Mucosa of descending colon (tissue), 3 donors: ENCODE data around the gene ERF. TPM values are rescaled to one million over a fixed set of nuclear protein-coding genes. Genes with fewer than 3 reads are reported as not detected.

ENCODE experiments used
- ATAC-seq: fragments of 200-7000 bp; cut with Tn5 transposase; one replicate; pipeline ENCODE4 v1.9.1; 2020; ENCODE audit warnings: mild to moderate bottlenecking, moderate library complexity
- DNase-seq, 3 donors: peaks; one replicate each; pipeline ENCODE4 v3.0.0-alpha.2; 2020
- H3K36me3 ChIP-seq: fragments of 200-600 bp; one replicate; pipeline ENCODE4 v1.8.0; 2021; ENCODE audit warnings: low read depth, mild to moderate bottlenecking
- H3K4me1 ChIP-seq: fragments of 200-600 bp; one replicate; pipeline ENCODE4 v1.8.0; 2021; ENCODE audit warnings: low read depth, mild to moderate bottlenecking
- H3K4me3 ChIP-seq: fragments of 200-600 bp; one replicate; pipeline ENCODE4 v1.8.0; 2021; ENCODE audit warnings: mild to moderate bottlenecking
- H3K9me3 ChIP-seq: fragments of 200-600 bp; one replicate; pipeline ENCODE4 v1.8.0; 2021; ENCODE audit warnings: mild to moderate bottlenecking
- intact Hi-C, 2 donors: fragments of 100-400 bp; cut with DNase I in 1 of 2; cut with micrococcal nuclease in 1 of 2; formaldehyde crosslinking; loops; one replicate each; pipeline versions ENCODE4 v1.11.0 to v1.11.1; 2022; cut with DNase I, micrococcal nuclease
- total RNA-seq, 3 donors: library from RNA; stranded (reverse); fragmentation: NEBNext Ultra II Directional in 2 of 3; extraction: Animal tissue kit (Norgen Biotek cat#: 25700) in 2 of 3; gene quantifications; one replicate each; pipeline versions ENCODE4 v1.2.1 to v1.2.4, GENCODE V29; 2021 to 2023
- TF ChIP-seq, protein P1 (sequence below): fragments of 200-600 bp; IDR thresholded peaks from one replicate; pipeline ENCODE4 v1.8.0; 2022; ENCODE audit warnings: antibody characterized with exemption, mild to moderate bottlenecking
- donor health status: DM: no; HTN: no; CAD: no; lungs with moderate emphysema.
- donor health status: DM: no; HTN: no; CAD: no.
- donor health status: DM: no; HTN: yes; CAD: no.

The ERF gene
- total RNA-seq, 3 donors from 2014 or later: 35.7 to 75.2 (median 42.0) TPM

DNA sequence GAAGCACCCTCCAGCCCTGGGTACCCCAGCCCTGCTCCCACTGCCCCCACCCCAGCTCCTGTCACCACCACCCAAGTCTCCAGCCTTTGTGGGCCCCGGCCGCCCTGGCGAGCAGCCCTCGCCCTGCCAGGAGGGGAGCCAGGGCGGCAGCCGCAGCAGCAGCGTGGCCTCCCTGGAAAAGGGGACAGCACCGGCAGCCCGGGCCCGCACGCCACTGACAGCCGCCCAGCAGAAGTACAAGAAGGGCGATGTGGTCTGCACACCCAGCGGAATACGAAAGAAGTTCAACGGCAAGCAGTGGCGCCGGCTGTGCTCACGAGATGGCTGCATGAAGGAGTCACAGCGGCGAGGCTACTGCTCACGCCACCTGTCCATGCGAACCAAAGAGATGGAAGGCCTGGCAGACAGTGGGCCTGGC lies 18.1 kb upstream of the ERF start:
- peaks cover 24% of the 10 kb centered on the region for H3K4me1 ChIP-seq
- H3K4me3 ChIP-seq: no peak overlapping the region
- ATAC-seq (no peak), DNase-seq (no peak)
- TF ChIP-seq, protein P1, sequence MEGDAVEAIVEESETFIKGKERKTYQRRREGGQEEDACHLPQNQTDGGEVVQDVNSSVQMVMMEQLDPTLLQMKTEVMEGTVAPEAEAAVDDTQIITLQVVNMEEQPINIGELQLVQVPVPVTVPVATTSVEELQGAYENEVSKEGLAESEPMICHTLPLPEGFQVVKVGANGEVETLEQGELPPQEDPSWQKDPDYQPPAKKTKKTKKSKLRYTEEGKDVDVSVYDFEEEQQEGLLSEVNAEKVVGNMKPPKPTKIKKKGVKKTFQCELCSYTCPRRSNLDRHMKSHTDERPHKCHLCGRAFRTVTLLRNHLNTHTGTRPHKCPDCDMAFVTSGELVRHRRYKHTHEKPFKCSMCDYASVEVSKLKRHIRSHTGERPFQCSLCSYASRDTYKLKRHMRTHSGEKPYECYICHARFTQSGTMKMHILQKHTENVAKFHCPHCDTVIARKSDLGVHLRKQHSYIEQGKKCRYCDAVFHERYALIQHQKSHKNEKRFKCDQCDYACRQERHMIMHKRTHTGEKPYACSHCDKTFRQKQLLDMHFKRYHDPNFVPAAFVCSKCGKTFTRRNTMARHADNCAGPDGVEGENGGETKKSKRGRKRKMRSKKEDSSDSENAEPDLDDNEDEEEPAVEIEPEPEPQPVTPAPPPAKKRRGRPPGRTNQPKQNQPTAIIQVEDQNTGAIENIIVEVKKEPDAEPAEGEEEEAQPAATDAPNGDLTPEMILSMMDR: no peak
- H3K36me3 ChIP-seq: peaks cover 8% of the 10 kb centered on the region
- intact Hi-C loops: no loop called here
- no peaks in the 10 kb centered on the region for H3K9me3 ChIP-seq

DNA sequence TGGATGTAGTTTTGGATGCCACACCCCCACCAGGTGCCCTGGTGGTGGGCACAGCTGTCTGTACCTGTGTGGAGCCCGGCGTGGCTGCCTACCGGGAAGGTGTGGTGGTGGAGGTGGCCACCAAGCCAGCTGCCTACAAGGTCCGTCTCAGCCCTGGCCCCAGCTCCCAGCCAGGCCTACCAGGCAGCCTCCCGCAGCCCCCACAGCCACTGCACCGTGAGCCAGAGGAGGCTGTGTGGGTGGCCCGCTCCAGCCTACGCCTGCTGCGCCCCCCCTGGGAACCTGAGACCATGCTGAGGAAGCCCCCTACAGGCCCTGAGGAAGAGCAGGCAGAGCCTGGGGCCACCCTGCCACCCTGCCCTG lies 17.6 kb upstream of the ERF start:
- intact Hi-C loops: no loop called here
- H3K4me1 ChIP-seq: peaks cover 26% of the 10 kb centered on the region
- no peak for ATAC-seq
- TF ChIP-seq, protein P1: no peak
- no peak overlapping the region for H3K4me3 ChIP-seq
- DNase-seq: no peak
- H3K36me3 ChIP-seq: peaks cover 8% of the 10 kb centered on the region
- no peaks in the 10 kb centered on the region for H3K9me3 ChIP-seq

DNA sequence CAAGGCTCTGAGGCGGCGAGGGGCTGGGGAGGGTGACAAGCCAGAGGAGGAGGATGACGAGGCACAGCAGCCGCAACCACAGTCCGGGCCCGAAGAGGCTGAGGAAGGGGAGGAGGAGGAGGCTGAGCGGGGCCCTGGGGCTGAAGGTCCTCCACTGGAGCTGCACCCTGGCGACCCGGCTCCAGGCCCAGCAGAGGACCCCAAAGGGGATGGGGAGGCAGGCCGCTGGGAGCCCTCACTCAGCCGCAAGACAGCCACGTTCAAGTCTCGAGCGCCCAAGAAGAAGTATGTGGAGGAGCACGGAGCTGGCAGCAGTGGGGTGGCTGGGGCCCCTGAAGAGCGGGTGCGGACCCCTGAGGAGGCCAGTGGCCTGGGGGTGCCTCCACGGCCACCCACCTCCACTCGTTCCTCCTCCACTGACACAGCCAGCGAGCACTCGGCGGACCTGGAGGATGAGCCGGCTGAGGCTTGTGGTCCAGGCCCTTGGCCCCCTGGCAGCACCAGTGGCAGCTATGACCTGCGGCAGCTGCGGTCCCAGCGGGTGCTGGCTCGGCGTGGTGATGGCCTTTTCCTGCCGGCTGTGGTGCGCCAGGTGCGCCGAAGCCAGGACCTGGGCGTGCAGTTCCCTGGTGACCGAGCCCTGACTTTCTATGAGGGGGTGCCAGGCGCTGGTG lies 17.1 kb upstream of the ERF start:
- H3K4me1 ChIP-seq: peaks cover 28% of the 10 kb centered on the region
- ATAC-seq: no peak

DNA sequence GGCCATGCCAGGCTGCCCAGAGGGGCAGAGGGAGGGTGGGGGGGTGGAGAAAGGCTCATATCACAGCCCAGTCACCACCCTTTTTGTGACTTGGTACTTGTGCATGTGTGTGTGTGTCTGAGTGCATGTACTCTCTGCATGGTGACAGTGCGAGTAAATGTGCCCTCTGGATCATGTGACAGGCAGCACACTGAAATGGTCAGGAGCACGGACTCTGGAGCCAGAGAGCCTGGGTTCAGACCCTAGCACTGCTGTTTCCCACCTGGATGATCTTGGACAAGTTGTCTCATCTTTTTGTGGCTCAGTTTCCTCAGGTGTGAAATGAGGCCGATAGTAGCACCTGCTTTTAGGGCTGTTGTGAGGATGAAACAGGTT lies 16.1 kb upstream of the ERF start:
- Histone ChIP-seq H3K4me1 (peaks cover 28% of the 10 kb centered on the region), H3K4me3 (no peak overlapping the region), H3K9me3 (no peaks in the 10 kb centered on the region), H3K36me3 (peaks cover 8% of the 10 kb centered on the region)
- DNase-seq (no peak), ATAC-seq (no peak)
- intact Hi-C loops: no loop called here
- TF ChIP-seq, protein P1: no peak

More for the DNA sequence above, 17.1 kb upstream of the ERF start:
- no peaks in the 10 kb centered on the region for H3K9me3 ChIP-seq
- intact Hi-C loops: no loop called here
- no peak overlapping the region for H3K4me3 ChIP-seq
- H3K36me3 ChIP-seq: peaks cover 8% of the 10 kb centered on the region
- peak in 1 of 3 donors; percentile 42 for DNase-seq
- TF ChIP-seq, protein P1: no peak

DNA sequence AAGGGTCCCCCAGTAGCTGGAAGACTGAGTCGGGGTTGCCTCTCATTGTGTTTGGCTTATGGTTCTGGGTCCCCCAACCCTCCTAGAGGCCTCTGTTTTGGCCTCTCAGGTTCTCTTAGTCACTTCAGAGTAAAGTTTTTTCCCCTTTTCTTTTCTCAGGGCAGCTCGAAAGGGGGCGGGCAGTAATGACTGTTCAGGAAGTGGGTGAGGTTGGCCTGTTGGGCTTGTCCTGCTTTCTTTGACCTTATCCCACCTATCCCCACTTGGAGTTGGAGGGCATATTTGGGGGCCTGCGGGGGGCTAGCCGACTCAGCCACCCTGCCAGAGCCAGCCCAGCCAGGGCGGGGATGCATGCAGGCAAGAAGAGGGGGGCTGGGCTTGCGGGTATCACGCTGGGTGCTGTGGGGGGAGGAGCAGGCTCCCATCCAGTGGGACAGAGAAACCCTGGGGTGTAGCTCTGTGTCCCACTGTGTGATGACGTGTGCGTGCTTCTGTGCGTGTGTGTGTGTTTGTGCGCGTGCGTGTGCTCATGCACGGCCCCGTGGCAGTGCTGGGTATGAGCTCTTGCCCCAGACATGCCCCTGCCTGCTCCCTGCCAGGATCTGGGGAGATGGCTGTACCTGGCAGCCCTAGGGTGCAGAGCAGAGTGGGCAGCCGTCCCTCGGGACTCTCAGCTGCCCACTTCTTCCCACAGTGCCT lies 15.6 kb upstream of the ERF start:
- TF ChIP-seq, protein P1: no peak
- H3K4me3 ChIP-seq: no peak overlapping the region
- H3K9me3 ChIP-seq: no peaks in the 10 kb centered on the region
- peaks cover 28% of the 10 kb centered on the region for H3K4me1 ChIP-seq
- intact Hi-C loops: no loop called here
- H3K36me3 ChIP-seq: peaks cover 8% of the 10 kb centered on the region
- ATAC-seq (peak; percentile 1), DNase-seq (peak; percentile 62 to 83 (median 71))
